ENCODE results near the gene PRKD2.
"Not testable (repeated sequence)": the region's sequence is repeated elsewhere in the genome, so short reads cannot be mapped to it uniquely, and the experiment has no call there.

Gene PRKD2

DNA sequence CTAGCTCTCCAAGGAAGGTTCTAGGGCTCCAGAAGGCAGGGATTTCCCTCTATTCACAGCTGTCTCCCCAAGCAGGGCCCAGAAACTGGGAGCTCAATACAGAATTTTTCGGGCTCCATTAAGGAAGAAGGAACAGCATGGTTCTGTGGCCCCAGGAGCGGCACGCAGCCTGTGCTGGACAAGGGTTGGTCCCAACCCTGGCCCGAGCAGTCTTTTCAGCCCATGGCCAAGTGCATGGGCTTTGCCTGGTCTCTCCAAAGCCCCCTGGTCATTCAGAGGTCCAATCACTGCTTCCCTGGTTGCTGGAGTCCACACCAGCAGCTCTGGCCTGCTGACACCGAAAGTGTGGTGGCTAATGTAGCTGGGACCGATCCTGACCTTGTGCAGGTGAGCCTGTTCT, 6.6 kb upstream of the PRKD2 start:
- no peak for DNase-seq

DNA sequence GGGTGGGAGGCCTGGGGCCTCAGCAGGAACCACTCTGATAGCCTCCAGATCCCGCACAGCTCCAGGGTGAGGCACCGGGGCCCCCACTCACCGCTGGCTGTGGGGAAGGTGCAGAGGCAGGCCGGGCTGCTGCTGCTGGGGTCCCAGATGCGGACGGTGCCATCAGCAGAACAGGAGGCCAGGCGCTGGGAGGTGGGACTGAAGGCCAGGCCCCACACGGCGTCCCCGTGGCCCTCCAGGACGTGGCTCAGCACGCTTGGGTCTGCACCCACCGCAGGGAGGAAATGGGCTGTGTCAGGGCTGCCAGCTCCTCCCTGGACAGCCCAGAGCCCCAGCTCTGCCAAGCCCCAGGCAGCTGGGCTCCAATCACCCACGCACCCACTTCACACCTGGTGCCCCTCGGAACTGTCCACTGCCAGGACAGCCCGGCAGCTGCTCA, 6.1 kb upstream of the PRKD2 start:
- no peak for DNase-seq

DNA sequence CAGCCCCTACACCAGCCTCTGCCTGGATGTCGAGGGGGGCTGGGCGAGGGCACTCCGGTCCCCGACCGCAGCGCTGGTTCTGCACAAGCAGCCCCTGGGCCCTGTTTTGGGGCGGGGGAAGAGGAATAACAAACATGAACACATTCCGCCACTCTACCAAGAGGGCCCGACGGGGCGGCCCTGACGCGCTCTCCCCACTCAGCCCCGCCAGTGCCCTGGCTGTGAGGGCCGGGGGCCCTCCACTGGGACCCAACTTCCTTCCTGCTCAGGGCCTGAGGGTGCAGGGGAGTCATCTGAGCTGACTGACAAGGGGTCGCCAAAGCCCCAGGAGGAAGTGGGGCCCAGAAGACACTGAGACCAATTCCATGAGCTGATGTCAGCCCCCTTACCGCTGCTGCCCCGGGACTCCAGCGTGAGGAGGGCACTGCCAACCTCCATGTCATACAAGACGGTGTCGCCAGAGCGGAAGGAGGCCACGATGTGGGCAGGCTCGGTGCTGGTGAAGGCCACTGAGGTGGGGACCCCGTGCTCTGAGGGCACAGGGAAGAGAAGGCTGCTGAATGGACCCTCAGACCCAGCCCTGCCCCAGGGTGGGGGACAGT, 5.6 kb upstream of the PRKD2 start:
- no peak for DNase-seq

DNA sequence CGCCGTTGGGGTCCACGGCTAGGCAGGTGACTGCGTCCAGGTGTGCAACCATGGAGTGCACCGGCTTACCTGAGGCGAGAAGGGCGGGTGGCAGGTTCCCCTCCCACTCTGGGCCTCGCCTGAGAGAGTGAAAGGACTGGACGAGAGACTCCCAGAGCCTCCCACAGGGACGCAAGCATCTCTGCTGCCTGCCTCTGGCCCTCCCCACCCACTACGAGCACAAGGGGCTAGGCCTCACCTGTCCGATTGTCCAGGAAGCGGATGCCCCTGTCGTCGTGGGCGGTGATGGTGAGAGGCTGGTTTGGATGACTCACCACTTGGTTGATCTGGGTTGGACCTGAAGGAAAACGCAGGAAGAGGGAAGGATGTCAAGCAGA, 5.1 kb upstream of the PRKD2 start:
- DNase-seq = no peak

DNA sequence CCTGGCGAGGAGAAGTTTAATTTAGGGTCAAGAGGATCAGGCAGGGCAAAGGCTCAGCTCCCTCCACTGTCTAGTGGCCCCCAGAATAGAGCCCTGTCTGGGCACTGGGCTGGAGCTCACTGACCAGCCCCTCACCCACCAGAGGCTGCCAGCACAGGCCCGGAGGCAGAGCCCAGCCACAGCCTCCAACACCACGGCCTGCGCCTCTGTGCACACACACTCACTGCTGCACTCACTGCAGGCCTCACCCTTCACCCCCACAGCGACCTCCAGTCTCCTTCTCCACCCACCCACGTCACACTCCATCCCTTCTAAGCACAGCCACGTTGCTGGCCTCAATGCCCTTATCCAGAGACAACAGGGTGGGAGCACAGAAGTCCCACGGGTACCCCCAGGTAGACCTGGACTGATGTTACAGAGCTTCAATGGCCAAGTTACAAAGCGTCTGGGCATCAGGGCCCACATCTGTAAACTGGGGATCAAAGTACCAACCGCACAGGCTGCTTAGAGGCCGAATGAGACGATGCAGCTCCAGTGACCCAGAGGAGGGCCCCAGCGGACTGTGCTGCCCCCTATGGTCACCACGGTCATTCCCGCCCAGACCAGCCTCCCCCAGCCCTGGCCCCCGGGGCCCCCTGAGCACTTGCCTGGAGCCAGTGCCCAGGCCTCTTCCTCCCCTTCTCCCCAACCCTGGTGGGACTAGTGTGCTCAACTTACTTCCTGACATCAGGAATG, 4.5 kb upstream of the PRKD2 start:
- DNase-seq = no peak

DNA sequence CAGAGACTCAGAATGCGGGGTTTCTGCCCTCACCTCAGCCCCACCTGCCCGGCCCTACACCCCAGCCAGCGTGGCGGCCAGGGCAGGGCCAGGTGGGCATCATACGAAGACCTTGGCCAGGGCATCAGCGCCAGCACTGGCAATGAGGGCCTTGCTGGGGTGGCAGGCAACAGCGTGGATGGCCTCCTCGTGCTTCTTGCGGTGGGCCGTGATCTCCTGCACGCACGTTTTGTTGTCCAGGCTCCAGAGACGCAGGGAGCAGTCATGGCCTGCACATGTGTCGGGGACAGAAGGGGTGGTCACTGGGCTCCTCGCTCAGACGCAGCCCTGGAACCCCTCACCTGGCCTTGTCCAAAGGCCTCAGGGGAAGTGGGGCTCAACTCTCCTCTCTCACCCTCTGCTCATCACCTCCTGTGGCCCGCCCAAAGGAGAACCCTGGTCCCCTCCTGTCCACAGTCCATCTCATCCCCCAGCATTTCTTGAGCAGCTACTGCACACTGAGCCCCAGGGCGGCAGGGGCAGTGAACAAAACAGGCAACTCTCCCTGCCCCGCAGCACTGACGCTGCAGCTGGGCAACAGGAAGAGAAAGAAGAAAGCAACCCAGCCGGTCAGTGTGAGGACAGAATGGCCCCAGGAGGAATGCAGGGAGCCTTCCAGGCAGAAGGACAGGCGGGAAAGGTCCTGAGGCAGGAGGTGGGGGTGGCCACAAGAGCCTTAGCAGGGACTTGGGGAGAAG, 3.8 kb upstream of the PRKD2 start:
- DNase-seq = no peak

DNA sequence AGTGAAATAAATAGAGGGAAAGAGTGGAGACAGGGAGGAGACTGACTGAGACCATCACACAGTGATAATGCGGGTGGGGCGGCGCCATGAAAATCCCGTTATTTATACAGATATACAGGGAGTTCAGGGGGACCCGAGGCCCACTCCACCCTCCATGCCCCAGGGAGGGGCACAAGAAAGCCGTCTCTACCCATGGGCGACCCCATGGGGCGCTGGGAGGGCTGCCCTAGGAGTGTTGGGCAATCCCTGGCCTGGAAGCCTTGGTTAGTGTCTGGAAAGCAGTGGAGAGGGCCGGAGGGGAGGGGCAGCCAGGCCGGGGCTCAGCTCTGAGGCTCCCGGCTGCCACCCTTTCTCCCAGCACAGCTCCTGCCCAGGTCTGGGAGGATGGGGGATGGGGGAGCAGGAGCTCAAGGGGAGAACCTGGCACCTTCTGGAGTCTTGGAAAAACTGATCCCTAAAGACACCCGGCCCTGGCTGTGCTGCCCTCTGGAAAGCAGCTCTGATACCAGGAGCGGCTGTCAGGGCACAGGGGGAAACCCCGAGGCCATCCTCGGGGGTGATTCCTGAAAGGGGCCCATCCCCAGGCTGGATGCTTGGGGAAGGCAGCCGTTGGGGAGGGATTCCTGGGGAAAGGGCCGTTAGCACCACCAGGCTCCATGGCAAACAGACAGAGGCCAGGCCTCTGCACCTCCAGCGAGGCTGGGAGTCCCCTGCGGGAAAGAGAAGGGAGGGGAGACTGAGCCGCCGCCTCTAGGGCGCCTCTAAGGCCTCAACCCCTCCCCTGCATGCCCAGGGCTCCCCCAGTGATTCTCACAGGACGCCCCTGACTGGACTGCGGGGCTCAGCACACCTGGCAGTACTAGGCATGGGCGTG, 3.0 kb upstream of the PRKD2 start:
- no peak for DNase-seq

DNA sequence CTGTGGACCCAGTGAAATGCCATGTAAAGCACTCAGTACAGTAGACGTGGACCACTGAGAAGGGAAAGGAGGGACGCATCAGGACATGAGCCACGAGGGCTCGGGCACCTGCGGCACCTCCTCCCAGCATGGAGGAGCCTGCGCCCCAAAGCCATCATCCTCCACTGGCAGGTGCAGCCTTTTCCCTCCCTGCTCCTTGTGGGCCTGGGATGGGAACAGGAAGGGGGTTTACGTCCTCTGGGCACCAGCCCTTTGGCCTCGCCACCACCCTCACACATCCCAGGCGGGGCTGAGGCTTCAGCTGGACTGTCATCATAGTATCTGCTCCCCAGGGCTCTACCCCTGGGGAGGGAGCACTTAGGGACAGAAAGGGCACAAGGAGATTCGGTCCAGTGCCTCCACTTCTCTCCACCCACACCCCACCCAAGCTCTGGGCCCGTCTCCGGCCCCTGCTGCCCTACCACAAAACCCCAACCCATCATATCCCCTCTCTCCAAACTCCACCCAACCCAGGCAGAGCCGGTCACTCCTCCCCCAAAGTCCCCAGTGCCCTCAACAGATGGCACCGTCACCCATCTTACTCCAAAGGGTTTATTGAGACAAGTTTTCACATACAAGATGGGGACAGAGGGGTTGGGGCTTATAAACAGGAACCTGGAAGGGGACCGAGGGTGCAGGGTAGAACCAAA, 2.2 kb upstream of the PRKD2 start:
- DNase-seq = no peak

DNA sequence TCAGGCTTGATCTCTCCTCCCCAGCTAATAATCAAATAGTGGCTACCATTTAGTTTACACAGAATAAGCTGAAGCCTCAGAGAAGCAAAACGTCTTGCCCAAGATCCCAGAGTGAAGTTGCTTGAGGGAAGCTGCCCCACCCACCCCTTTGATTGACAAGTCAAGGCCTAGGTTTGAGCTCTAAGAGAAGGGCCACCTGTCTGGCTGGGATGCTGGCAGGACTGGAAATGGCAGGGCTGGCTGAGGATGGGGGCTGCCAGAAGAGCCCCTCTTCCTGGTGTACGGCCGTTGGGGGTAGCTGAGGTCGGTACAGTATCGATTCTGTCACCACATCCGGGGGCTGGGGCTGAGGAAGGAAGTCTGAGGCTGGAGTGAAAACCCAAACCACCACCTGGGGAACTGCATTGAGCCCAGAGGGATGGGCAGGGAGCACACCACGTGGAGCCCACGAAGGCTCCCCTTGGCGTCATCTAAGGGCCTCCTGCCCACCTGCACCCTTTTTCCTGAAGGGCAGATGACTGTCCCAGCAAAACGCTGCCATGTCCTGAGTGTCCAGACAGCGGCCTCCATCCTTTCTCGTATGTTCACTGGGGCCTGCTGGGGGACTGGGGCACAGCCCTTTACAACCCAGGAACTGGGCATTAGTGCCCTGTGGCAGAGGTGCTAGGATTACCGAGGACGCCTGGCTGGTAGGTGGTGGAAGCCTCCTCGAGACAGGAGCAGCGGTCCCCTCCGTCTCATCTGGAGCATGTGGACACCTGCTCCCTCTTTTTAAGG, 1.4 kb upstream of the PRKD2 start:
- DNase-seq = peak in 1 of 2 donors; percentile 43

DNA sequence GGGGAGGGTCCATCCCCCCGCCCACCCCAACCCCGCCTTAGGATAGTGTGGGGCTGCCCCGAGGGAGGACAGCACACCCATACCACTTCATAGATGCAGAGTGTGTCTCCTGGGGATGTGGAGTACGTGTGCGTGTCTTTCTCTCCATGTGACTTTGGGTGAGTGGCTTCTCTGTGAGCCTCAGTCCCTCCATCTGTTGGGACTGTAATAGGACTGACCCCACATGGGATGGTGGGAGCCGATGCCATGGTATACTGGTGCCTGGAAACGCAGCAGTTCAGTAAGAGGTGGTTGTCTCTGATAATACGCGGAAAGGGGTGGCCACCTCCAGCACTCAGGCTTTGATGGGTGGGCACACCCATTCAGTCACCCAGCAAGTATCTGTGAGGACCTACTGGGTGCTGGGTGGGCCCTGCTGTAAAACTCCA, 816 bp upstream of the PRKD2 start:
- no peak for DNase-seq

DNA sequence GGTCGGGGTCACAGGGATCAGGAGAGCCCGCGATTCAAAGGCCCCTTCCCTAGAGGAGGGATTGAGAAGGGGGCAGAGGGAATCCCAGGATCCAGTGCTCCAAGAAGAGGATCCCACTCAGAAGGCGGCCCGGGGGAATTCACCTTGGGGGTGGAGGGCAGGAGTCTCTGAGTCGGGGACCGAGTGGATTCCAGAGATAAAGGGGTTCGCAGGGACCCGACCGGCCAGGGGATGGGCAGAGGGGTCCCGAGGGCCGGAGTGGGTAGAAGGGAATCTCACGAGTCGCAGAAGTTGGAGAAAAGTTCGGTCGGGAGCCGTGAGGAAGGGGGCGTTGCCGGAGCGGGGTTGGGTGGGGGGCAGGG, 261 bp downstream of the PRKD2 start:
- no peak for DNase-seq

DNA sequence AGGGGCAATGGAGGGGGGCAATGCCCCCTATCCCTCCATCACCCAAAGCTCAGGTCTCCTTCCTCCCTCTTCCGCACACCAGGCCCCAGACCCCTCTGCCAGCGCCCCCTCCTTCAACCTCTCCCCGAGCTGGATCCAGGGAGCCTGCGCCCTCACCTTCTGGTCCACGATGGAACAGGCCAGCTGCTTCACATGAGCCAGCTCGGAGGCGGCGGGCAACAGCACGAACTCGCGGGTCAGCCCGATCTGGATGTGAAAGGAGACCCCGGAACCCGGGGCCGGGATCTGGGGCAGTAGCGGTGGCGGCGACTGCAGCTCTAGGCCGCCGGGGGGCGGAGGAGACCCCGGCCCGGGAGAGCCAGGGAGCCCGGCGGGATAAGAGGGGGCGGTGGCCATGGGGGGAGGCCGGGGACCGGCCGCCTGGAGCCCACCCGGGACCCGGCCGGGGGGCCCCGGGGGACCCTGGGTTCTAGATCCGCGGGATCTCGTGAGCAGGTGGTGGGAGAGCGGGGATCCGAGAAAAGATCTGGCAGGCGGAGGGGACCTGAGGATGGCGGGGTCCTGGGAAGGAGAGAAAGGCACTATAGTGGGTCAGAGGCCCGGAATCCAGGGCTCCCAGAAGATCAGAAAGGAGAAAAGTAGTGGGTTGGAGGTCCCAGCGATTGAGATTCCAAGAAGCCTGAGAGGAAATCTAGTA, 791 bp downstream of the PRKD2 start:
- DNase-seq = peak in 1 of 2 donors; percentile 13

DNA sequence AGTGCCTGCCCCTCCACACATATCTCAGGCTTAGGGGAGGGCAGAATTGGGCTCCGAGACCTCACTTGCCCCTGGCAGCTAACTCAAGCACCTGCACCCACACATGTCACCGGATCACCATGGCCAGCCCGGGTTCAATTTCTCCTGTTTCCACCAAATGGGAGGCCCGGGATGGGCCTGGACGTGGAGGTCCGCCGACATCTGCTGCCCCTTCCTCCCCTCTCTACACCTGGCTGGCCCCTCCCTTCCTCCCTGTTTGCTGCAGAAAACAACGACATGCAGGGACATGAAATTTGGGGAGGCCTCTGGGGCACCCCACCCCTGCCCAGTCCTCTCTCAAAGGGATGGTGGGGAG, 1.3 kb downstream of the PRKD2 start:
- no peak for DNase-seq

DNA sequence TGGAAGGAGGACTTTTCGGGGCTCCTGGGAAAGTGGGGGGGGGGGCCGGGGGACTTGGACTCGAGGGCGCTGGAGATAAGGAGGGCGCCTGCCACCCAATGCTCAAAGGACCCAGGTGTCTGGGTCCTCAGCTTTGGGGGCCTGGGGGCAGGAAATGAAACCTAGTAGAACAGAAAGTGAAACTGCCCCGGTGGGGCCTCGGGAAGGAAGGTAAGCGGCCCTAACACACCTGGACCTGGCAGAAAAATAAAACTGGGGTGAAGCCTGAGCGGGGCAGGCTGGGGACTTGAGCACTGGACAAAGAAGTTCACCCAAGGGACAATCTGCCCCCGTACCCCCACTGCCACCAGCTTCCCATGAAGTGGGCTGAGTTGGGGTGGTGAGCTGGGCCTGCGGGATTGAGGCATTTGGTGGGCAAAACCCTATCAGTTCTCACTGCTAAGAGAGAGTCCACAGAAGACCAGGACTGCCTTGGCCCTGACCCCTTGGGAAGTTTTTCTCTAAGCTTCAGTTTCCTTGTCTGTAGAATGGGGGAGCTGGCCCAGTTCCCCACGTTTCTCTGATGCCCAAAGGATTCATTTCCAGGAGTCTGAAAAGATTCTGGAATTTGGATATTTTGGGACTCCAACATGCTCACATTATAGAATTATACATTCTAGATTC, 2.3 kb downstream of the PRKD2 start:
- DNase-seq = peak in 1 of 2 donors; percentile 47

DNA sequence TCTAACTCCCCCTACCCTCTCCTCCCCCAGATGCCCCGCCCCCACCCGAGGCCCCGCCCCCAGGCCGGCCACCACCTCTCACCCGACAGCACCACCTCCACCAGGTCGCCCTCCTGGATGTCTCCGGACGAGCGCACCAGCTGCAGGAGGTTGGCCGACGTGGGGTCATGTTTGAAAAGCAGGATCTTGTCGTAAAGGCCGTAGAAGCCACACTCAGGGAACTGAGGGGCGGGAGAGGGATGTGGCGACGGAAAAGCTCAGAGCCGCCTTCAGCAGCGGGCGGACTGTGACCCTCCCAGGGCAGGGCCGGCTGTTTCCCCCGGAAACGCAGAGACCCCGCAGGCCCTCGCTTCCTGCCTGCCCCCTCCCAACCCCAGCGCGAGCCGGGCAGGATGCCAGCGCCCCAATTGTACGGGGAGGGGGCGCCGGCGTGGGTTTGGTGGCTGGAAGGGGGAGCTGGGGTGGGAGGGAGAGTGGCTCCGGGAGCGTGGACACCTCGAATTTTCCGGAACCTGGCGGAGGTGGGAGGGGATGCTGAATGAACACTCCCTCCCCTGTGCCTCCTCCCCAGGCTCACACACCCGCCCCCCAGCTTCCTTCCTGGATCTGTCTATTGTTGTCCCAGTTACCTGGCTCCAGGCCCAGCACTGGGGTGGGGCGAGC, 3.0 kb downstream of the PRKD2 start:
- peak in 1 of 2 donors; percentile 60 for DNase-seq

DNA sequence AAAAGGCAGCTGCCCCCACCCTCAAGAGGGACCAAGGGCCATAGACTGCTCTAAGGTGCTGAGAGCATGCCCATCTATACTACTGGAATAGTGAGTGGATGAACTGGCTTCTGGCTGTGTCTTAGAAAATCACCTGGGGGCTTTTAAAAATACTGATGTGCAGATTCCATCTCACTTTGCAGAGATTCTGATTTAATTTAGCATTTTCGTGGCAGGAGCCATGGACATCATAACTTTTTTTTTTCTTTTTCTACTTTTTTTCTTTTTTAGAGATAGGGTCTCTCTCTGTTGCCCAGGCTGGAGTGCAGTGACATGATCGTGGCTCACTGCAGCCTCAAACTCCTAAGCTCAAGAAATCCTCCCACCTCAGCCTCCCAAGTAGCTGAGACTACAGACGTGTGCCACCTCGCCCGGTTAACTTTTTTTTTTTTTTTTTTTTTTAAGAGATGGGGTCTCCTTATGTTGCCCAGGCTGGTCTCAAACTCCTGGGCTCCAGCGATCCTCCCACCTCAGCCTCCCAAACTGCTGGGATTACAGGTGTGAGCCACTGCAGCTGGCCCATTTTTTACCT, 4.1 kb downstream of the PRKD2 start:
- DNase-seq = not testable (repeated sequence)

DNA sequence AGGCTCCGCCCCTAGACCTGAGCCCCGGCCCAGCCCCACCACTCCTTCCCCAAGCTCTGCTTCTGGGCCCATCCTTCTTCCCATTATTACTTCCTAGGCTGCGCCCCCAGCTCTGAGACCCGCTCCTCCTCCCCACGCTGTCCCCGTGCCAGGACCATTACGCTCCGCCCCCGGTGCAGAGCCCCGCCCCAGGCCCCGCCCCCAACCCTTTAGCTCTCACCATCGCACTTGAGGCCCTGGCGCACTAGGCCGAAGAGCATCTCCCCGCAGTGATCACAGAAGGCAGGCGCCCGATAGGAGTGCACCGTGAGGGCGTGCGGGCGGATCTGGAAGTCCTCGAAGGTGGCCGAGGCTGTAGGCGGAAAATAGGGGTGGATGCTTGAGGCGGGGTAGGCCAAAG, 6.2 kb downstream of the PRKD2 start:
- DNase-seq = no peak

DNA sequence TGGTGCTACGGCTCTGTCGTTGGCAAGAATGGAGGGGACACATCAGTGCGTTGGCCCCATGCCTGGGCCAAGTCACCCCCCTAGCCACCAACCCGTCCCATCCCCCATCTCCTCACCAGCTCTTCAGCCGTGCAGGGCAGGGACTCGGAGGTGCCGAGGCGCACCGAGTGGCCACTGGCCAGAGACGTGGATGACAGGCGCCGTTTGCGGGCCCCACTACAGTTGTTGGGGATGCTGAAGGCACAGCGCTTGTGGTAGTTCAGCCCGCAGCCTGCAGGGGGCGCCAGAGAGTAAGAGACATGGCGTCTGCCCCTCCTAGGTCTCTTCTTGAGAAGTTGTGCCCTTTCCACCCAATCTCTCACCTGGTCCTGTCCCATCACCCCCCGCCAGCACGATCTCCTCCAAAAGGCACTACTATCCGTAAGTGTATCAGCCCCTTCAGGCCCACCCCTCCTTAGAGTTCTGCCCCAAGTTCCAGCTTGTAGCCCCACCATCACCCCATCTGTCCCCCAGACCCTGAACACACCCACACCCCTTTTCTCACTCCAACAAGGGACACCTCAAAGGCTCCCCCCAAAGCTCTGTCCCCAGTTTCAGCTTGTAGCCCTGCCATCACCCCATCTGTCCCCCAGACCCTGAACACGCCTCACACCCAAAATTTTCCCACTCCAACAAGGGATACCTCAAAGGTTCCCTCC, 12.4 kb downstream of the PRKD2 start:
- DNase-seq = peak; percentile 95 to 96

DNA sequence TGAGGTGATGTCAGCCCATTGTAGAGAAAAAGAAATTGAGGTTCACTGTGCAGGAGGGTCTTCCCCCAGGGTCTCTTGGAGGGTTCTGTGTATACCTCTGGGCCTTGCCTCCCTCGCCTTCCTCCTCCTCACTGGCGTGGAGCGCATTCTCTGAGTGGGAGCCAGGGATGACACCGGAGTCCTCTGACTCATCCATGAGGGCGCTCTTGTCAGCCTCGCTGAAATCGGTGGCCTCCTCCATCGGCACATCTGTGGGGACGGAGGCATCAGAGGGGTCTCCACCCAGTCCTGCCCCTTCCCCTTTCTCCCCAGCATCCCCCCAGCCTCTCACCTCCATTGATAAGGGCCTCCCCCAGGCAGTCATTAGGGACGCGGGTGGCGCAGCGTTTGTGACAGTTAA, 16.2 kb downstream of the PRKD2 start:
- DNase-seq = no peak
